Measurements from ENCODE around the gene TOR1AIP1.

TOR1AIP1 gene

DNA sequence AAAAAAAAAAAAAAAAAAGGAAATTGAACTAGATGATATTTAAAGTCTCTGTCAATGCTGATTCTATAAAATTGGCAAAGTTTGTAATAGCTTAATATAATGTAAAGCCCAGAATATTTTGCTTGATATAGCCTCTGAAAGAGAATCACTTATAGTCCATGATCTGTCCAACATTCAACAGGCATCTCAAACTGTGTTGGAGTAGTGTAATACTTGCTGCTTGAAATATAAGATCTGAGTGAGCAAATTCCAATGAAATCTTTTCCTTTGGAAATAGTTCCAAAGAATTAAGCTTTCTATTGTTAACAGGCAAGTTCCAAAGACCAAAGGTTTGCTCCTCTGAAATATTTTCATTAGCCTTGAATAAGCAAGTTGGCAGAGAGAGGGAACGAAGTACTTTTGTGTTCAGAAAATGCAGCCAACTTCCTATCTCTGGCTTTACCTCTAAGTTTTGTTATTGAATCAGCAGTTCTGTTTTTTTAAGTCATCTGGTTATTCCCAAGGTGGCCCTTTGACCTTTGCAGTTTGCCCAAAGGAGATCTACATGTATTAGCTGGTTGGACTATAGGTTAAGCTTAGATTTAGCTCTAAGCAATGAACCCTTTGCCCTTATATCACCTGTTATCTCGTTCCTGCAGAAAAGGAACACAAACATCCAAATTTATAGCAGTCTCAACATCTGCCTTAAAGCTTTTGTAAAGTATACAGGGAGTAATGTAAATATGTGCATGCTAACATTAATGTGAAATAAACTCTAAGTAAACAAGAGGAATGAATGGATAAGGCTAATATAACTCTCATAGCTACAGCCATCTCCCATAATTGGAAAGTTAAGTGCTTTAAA, 48.1 kb downstream of the TOR1AIP1 start:
- Histone ChIP-seq H3K4me1 (ENCODE audit: control insufficient read depth, low read length) (no peaks in the 10 kb centered on the region), H3K4me2 (ENCODE audit: low read length) (no peak overlapping the region)

DNA sequence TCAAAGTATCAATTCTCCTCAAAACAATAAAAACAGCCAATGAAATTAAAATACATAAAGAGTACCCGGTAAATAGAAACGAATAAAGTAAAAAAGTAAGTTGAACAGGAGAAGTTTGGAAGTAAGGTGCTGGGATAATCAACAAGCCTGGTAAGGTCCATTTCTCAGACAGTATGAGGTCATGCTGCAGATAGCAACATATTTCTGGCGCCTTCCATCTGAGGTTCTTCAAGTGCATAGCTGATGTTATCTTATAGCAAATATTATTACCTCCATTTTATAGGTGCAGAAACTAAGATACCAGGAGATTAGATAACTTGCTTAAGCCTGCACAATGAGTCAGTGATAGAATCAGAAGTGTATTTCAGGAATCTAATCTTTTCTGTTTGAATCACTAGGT, 48.8 kb downstream of the TOR1AIP1 start:
- no peaks in the 10 kb centered on the region for H3K79me2 ChIP-seq (ENCODE audit: control insufficient read depth, low read length)
- H3K4me1 ChIP-seq (ENCODE audit: control insufficient read depth, low read length): no peaks in the 10 kb centered on the region
- H3K4me3 ChIP-seq (ENCODE audit: low read length): no peak overlapping the region
- no peaks in the 10 kb centered on the region for H3K9me3 ChIP-seq (ENCODE audit: control insufficient read depth, insufficient read depth, low read length)
- H4K20me1 ChIP-seq (ENCODE audit: control insufficient read depth, insufficient read depth, low read depth, low read length): no peaks in the 10 kb centered on the region
- no peaks in the 10 kb centered on the region for H3F3A ChIP-seq (ENCODE audit: control insufficient read depth, insufficient read depth)
- H3K27ac ChIP-seq (ENCODE audit: low read depth, low read length): no peak overlapping the region
- H3K27me3 ChIP-seq (ENCODE audit: control insufficient read depth, low read length): no peaks in the 10 kb centered on the region
- H3K4me2 ChIP-seq (ENCODE audit: low read length): no peak overlapping the region
- H3K9me2 ChIP-seq (replicated peaks; ENCODE audit: control insufficient read depth, low read length): no peaks in the 10 kb centered on the region
- TF ChIP-seq, protein P1, sequence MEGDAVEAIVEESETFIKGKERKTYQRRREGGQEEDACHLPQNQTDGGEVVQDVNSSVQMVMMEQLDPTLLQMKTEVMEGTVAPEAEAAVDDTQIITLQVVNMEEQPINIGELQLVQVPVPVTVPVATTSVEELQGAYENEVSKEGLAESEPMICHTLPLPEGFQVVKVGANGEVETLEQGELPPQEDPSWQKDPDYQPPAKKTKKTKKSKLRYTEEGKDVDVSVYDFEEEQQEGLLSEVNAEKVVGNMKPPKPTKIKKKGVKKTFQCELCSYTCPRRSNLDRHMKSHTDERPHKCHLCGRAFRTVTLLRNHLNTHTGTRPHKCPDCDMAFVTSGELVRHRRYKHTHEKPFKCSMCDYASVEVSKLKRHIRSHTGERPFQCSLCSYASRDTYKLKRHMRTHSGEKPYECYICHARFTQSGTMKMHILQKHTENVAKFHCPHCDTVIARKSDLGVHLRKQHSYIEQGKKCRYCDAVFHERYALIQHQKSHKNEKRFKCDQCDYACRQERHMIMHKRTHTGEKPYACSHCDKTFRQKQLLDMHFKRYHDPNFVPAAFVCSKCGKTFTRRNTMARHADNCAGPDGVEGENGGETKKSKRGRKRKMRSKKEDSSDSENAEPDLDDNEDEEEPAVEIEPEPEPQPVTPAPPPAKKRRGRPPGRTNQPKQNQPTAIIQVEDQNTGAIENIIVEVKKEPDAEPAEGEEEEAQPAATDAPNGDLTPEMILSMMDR (IDR thresholded peaks at IDR 0.05; ENCODE audit: low read depth, low read length, poor library complexity, severe bottlenecking): no peak
- TF ChIP-seq EZH2phosphoT487 (IDR thresholded peaks at IDR 0.05; ENCODE audit: borderline replicate concordance, low read length): no peak
- no peaks in the 10 kb centered on the region for H3K36me3 ChIP-seq (ENCODE audit: control insufficient read depth, low read length)

More for the DNA sequence above, 48.1 kb downstream of the TOR1AIP1 start:
- Histone ChIP-seq H4K20me1 (ENCODE audit: control insufficient read depth, insufficient read depth, low read depth, low read length) (no peaks in the 10 kb centered on the region), H3K27ac (ENCODE audit: low read depth, low read length) (no peak overlapping the region), H3K79me2 (ENCODE audit: control insufficient read depth, low read length) (no peaks in the 10 kb centered on the region), H3K9me3 (ENCODE audit: control insufficient read depth, insufficient read depth, low read length) (no peaks in the 10 kb centered on the region), H3K4me3 (ENCODE audit: low read length) (no peak overlapping the region), H3K9me2 (replicated peaks; ENCODE audit: control insufficient read depth, low read length) (no peaks in the 10 kb centered on the region), H3K36me3 (ENCODE audit: control insufficient read depth, low read length) (no peaks in the 10 kb centered on the region), H3K27me3 (ENCODE audit: control insufficient read depth, low read length) (no peaks in the 10 kb centered on the region), H3F3A (ENCODE audit: control insufficient read depth, insufficient read depth) (no peaks in the 10 kb centered on the region)
- TF ChIP-seq, protein P1 (IDR thresholded peaks at IDR 0.05; ENCODE audit: low read depth, low read length, poor library complexity, severe bottlenecking): no peak
- TF ChIP-seq EZH2phosphoT487 (IDR thresholded peaks at IDR 0.05; ENCODE audit: borderline replicate concordance, low read length): no peak

DNA sequence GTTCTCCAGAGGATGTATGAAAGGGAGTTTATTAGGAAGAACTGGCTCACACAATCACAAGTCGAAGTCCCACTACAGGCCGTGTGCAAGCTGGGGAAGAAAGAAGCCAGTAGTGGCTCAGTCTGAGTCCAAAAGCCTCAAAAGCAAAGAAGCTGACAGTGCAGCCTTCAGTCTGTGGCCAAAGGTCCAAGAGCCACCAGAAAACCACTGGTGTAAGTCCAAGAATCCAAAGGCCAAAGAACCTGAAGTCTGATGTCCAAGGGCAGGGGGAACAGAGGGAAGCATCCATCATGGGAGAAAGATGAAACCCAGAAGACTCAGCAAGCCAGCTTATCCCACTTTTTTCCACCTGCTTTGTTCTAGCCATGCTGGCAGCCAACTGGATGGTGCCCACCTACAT, 51.1 kb downstream of the TOR1AIP1 start:
- H3K9me3 ChIP-seq (ENCODE audit: control insufficient read depth, insufficient read depth, low read length): no peaks in the 10 kb centered on the region
- no peaks in the 10 kb centered on the region for H3K79me2 ChIP-seq (ENCODE audit: control insufficient read depth, low read length)
- no peaks in the 10 kb centered on the region for H3K36me3 ChIP-seq (ENCODE audit: control insufficient read depth, low read length)
- H3K27me3 ChIP-seq (ENCODE audit: control insufficient read depth, low read length): no peaks in the 10 kb centered on the region
- no peaks in the 10 kb centered on the region for H4K20me1 ChIP-seq (ENCODE audit: control insufficient read depth, insufficient read depth, low read depth, low read length)
- H3K4me2 ChIP-seq (ENCODE audit: low read length): no peak overlapping the region
- H3F3A ChIP-seq (ENCODE audit: control insufficient read depth, insufficient read depth): no peaks in the 10 kb centered on the region
- TF ChIP-seq, protein P1 (IDR thresholded peaks at IDR 0.05; ENCODE audit: low read depth, low read length, poor library complexity, severe bottlenecking): no peak
- no peak for TF ChIP-seq EZH2phosphoT487 (IDR thresholded peaks at IDR 0.05; ENCODE audit: borderline replicate concordance, low read length)
- peaks cover 6% of the 10 kb centered on the region for H3K4me1 ChIP-seq (ENCODE audit: control insufficient read depth, low read length)
- no peaks in the 10 kb centered on the region for H3K9me2 ChIP-seq (replicated peaks; ENCODE audit: control insufficient read depth, low read length)
- no peak overlapping the region for H3K4me3 ChIP-seq (ENCODE audit: low read length)
- no peak overlapping the region for H3K27ac ChIP-seq (ENCODE audit: low read depth, low read length)

All from DOHH2 (cell line).